Body of pancreas (tissue), 4 donors: ENCODE data around the gene PTPRM.

Experiments used
- CTCF ChIP-seq, 7 experiments: fragments of 450-650 bp in 4 of 7; fragments of 200-600 bp in 3 of 7; sonication (generic) in 3 of 7; IDR thresholded peaks; one replicate each; pipeline ENCODE4 v1.5.1; 2016 to 2019; ENCODE audit warnings: antibody characterized with exemption in 7 of 7
- POLR2A ChIP-seq, 3 donors: fragments of 450-650 bp; IDR thresholded peaks; one replicate each; pipeline ENCODE4 v1.6.1; 2016; ENCODE audit warnings: antibody characterized with exemption in 3 of 3, mild to moderate bottlenecking in 2 of 3

DNA sequence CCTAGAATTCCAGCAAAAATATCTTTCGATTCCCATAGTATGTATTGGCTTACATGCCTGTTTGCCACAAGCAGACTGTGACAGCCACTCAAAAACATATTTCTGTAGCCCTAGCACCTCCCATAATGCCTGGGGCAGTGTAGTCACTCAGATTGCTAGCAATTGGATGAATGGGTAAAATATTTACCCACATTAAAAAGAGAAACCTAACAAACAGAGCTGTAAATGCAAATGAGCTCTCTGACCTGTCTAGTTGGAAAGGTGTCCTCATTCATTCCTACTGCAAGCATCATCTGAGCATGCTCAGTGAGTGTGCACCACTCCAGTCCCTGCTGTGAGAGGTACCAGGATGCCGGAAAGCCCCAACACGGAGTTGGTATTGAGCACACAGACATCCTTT lies 808.1 kb downstream of the PTPRM start:
- TF ChIP-seq CTCF (IDR thresholded peaks at IDR 0.05) (no peak), POLR2A (IDR thresholded peaks at IDR 0.05) (no peak)
